DMS114 treated with DMSO at 0.1 percent for 48 hours (cell line): ENCODE measurements around the gene SLC6A13.
"Not testable (repeated sequence)": the region's sequence is repeated elsewhere in the genome, so short reads cannot be mapped to it uniquely, and the experiment has no call there.

Experiments
- DNase-seq: peaks from one replicate; lab custom pipeline; 2025; ENCODE audit not compliant: unreplicated experiment; lab: John Stamatoyannopoulos, UW

Gene SLC6A13

GRCh38 chr12:265096-265495 lies 2.5 kb upstream of the SLC6A13 start:
- DNase-seq: no peak

- DNase-seq: no peak
Observed at GRCh38 chr12:264269-264668, 1.6 kb upstream of the SLC6A13 start.

- DNase-seq: no peak
Observed at GRCh38 chr12:263574-263973, 938 bp upstream of the SLC6A13 start.

- no peak for DNase-seq
Observed at GRCh38 chr12:262113-262512, 523 bp downstream of the SLC6A13 start.

GRCh38 chr12:257521-258321 lies 4.9 kb downstream of the SLC6A13 start:
- DNase-seq: no peak

- DNase-seq: no peak
Observed at GRCh38 chr12:256958-257357, 5.7 kb downstream of the SLC6A13 start.

- no peak for DNase-seq
Observed at GRCh38 chr12:256225-256624, 6.4 kb downstream of the SLC6A13 start.

- no peak for DNase-seq
Observed at GRCh38 chr12:254912-255311, 7.7 kb downstream of the SLC6A13 start.

GRCh38 chr12:254039-254438 lies 8.6 kb downstream of the SLC6A13 start:
- DNase-seq: no peak

GRCh38 chr12:253116-253831 lies 9.4 kb downstream of the SLC6A13 start:
- no peak for DNase-seq

GRCh38 chr12:252636-253035 lies 10.0 kb downstream of the SLC6A13 start:
- no peak for DNase-seq

GRCh38 chr12:247271-247670 lies 15.4 kb downstream of the SLC6A13 start:
- no peak for DNase-seq

GRCh38 chr12:243381-243780 lies 19.3 kb downstream of the SLC6A13 start:
- no peak for DNase-seq

- DNase-seq: no peak
Observed at GRCh38 chr12:242496-242895, 20.1 kb downstream of the SLC6A13 start.

GRCh38 chr12:241266-241665 lies 21.4 kb downstream of the SLC6A13 start:
- DNase-seq: no peak

GRCh38 chr12:240566-240965 lies 22.1 kb downstream of the SLC6A13 start:
- no peak for DNase-seq

GRCh38 chr12:238736-239398 lies 23.8 kb downstream of the SLC6A13 start:
- DNase-seq: no peak

GRCh38 chr12:238116-238515 lies 24.5 kb downstream of the SLC6A13 start:
- DNase-seq: no peak

- no peak for DNase-seq
Observed at GRCh38 chr12:237026-237815, 25.4 kb downstream of the SLC6A13 start.

GRCh38 chr12:236445-236844 lies 26.2 kb downstream of the SLC6A13 start:
- no peak for DNase-seq

- not testable (repeated sequence) for DNase-seq
Observed at GRCh38 chr12:235967-236366, 26.7 kb downstream of the SLC6A13 start.
